Peyer's patch (tissue), 4 donors: ENCODE measurements around the gene RNF123.

Experiments used
- POLR2A ChIP-seq, 2 donors: fragments of 450-650 bp; IDR thresholded peaks; one replicate each; pipeline ENCODE4 v1.5.1; 2017; ENCODE audit warnings: antibody characterized with exemption in 2 of 2, mild to moderate bottlenecking in 2 of 2, moderate library complexity in 2 of 2
- TF ChIP-seq, protein P1 (sequence below), 6 experiments: fragments of 450-650 bp in 4 of 6; fragments of 200-600 bp in 2 of 6; sonication (generic) in 1 of 6; IDR thresholded peaks; one replicate each; pipeline ENCODE4 v1.5.1; 2017 to 2019; ENCODE audit warnings: antibody characterized with exemption in 6 of 6, mild to moderate bottlenecking in 3 of 6, moderate library complexity in 1 of 6

DNA sequence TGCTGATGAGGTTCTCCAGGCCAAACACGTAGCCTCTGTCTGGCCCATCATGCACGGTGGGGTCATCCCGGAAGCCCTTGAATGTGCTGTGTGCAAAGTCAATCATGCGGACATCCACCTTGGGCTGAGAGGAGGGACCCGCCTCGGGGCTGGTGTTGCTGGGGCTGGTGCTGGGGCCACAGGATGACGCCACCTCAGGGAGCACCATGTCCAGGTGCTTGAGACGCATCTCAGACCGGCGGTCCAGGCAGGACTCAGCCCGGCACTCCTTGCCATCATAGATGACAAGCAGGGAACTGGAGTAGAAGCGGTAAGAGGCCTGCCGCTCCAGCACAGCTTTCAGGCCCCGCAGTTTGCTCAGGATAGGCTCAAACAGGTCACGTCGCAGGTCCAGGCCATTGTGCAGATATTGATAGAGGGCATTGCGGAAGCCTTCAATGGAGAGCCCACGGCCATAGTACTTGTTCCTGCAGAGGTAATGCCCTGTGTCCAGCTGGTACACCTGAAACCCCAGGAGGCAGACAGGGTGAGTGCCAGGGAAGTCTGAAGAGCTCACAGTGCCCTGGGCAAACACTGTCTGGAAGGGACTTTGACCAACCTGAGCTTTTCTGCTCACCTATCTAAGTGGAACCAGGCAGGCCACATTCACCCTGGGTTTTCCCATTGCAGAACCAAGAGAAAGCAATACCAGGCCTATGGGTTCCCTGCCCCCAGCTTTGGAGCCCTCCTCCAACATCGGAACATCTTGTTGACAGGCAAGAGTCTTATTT is 38.0 kb downstream of the RNF123 start:
- TF ChIP-seq, protein P1, sequence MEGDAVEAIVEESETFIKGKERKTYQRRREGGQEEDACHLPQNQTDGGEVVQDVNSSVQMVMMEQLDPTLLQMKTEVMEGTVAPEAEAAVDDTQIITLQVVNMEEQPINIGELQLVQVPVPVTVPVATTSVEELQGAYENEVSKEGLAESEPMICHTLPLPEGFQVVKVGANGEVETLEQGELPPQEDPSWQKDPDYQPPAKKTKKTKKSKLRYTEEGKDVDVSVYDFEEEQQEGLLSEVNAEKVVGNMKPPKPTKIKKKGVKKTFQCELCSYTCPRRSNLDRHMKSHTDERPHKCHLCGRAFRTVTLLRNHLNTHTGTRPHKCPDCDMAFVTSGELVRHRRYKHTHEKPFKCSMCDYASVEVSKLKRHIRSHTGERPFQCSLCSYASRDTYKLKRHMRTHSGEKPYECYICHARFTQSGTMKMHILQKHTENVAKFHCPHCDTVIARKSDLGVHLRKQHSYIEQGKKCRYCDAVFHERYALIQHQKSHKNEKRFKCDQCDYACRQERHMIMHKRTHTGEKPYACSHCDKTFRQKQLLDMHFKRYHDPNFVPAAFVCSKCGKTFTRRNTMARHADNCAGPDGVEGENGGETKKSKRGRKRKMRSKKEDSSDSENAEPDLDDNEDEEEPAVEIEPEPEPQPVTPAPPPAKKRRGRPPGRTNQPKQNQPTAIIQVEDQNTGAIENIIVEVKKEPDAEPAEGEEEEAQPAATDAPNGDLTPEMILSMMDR (IDR thresholded peaks at IDR 0.05), result no peak
- no peak for TF ChIP-seq POLR2A (IDR thresholded peaks at IDR 0.05)
